Mucosa of descending colon (tissue), 3 donors: ENCODE results near the gene TTLL12. TPM values are rescaled to one million over a fixed set of nuclear protein-coding genes. Genes with fewer than 3 reads are reported as not detected.

ENCODE experiments used
- ATAC-seq: fragments of 200-7000 bp; cut with Tn5 transposase; one replicate; pipeline ENCODE4 v1.9.1; 2020; ENCODE audit warnings: mild to moderate bottlenecking, moderate library complexity
- DNase-seq, 3 donors: peaks; one replicate each; pipeline ENCODE4 v3.0.0-alpha.2; 2020
- H3K36me3 ChIP-seq: fragments of 200-600 bp; one replicate; pipeline ENCODE4 v1.8.0; 2021; ENCODE audit warnings: low read depth, mild to moderate bottlenecking
- H3K4me1 ChIP-seq: fragments of 200-600 bp; one replicate; pipeline ENCODE4 v1.8.0; 2021; ENCODE audit warnings: low read depth, mild to moderate bottlenecking
- H3K4me3 ChIP-seq: fragments of 200-600 bp; one replicate; pipeline ENCODE4 v1.8.0; 2021; ENCODE audit warnings: mild to moderate bottlenecking
- H3K9me3 ChIP-seq: fragments of 200-600 bp; one replicate; pipeline ENCODE4 v1.8.0; 2021; ENCODE audit warnings: mild to moderate bottlenecking
- CTCF ChIP-seq: fragments of 200-600 bp; IDR thresholded peaks from one replicate; pipeline ENCODE4 v1.8.0; 2022; ENCODE audit warnings: antibody characterized with exemption, mild to moderate bottlenecking
- intact Hi-C, 2 donors: fragments of 100-400 bp; cut with DNase I in 1 of 2; cut with micrococcal nuclease in 1 of 2; formaldehyde crosslinking; loops; one replicate each; pipeline versions ENCODE4 v1.11.0 to v1.11.1; 2022; cut with DNase I, micrococcal nuclease
- total RNA-seq, 3 donors: library from RNA; stranded (reverse); fragmentation: NEBNext Ultra II Directional in 2 of 3; extraction: Animal tissue kit (Norgen Biotek cat#: 25700) in 2 of 3; gene quantifications; one replicate each; pipeline versions ENCODE4 v1.2.1 to v1.2.4, GENCODE V29; 2021 to 2023
- donor health status: DM: no; HTN: no; CAD: no; lungs with moderate emphysema.
- donor health status: DM: no; HTN: no; CAD: no.
- donor health status: DM: no; HTN: yes; CAD: no.

The TTLL12 gene
- total RNA-seq, 3 donors from 2014 or later = 47.6 to 95.2 (median 90.1) TPM

- DNase-seq = peak; percentile 63 to 76 (median 73)
- Histone ChIP-seq H3K9me3 (no peaks in the 10 kb centered on the region), H3K4me1 (peaks cover 12% of the 10 kb centered on the region), H3K4me3 (no peak overlapping the region), H3K36me3 (peaks cover 5% of the 10 kb centered on the region)
- TF ChIP-seq CTCF = no peak
- intact Hi-C loops = no loop called here
- ATAC-seq = peak; percentile 87
Measured at GRCh38 chr22:43171019-43171491, 15.9 kb downstream of the TTLL12 start.

- intact Hi-C loops = no loop called here
- Histone ChIP-seq H3K36me3 (peaks cover 5% of the 10 kb centered on the region), H3K4me1 (peaks cover 12% of the 10 kb centered on the region), H3K9me3 (no peaks in the 10 kb centered on the region), H3K4me3 (no peak overlapping the region)
- DNase-seq = peak in 2 of 3 donors; percentile 28 to 41
- ATAC-seq = no peak
- no peak for TF ChIP-seq CTCF
Measured at GRCh38 chr22:43170131-43170480, 16.8 kb downstream of the TTLL12 start.

DNA sequence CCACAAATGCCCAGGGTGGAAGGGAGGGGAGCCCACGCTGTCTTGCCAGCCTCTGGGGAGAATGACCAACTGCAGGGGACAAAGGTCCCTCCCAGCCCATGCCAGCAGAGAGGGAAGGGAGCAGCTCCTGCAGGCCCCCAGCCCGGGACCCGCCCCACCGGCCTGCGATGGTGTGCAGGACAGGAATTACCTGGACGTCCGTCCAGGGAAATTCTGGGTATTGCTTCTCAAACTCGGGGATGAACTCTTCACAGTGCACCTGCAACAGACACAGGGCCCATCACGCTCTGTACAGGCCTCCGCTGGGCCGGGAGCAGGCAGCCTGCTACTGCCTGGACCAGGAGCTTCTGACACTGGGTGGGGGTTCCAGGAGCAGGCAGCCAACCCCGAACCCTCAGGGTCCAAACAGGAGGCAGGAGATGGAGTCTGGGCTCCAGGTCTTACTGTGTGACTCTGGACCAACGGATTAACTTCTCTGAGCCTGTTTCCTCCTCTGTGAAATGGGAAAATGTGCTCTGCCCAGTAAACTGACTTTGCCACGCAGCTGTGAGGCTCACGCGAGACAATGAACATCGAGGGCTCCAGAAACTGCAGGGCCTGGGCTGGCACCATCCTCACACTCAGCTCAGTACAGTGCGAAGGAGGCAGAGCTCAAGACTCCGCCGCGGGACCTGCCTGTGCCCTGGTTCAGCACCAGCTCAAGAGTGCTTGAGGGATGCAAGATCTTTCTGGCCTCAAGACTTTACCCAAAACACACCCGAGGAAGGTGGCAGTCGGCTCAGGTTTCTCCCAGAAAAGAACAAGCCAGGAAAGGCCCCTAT is 17.4 kb downstream of the TTLL12 start:
- no peaks in the 10 kb centered on the region for H3K9me3 ChIP-seq
- H3K36me3 ChIP-seq = peaks cover 5% of the 10 kb centered on the region
- no peak for TF ChIP-seq CTCF
- H3K4me3 ChIP-seq = no peak overlapping the region
- intact Hi-C loops = no loop called here
- peaks cover 12% of the 10 kb centered on the region for H3K4me1 ChIP-seq
- peak in 1 of 3 donors; percentile 39 for DNase-seq
- ATAC-seq = no peak

- no peak for TF ChIP-seq CTCF
- intact Hi-C loops = no loop called here
- H3K4me3 ChIP-seq = no peak overlapping the region
- H3K9me3 ChIP-seq = no peaks in the 10 kb centered on the region
- DNase-seq (peak in 1 of 3 donors; percentile 41), ATAC-seq (no peak)
- H3K36me3 ChIP-seq = peaks cover 5% of the 10 kb centered on the region
- peaks cover 14% of the 10 kb centered on the region for H3K4me1 ChIP-seq
Measured at GRCh38 chr22:43168471-43169309, 18.2 kb downstream of the TTLL12 start.

DNA sequence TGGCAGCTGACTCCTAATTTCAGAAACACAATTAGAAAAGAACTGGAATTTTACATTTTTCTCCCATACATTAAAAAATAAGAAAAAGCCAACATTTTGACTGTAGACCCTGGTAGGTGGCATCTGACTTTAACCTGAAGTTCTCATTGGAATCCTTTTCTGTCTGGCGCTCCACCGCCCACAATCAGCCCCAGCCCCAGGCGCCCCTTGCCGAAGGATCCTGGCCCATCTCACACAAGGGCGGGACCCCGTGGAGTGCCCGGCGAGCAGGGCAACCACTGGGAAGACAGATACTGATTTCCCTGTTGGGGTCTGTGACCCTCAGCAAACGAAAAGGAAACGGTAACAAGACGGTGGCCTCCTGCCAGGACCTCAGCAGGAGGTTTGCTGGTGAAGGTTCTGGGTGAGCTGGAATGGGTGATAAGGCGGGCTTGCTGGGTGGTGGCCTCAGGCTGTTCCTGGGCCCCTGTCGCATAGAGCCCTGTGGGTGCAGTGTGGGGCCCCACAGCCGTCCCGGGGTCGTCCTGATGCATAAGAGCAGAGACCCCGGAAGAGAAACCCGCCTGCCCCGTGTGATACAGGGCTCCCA is 19.8 kb downstream of the TTLL12 start:
- intact Hi-C loops = no loop called here
- H3K4me1 ChIP-seq = peaks cover 28% of the 10 kb centered on the region
- no peak for TF ChIP-seq CTCF
- no peaks in the 10 kb centered on the region for H3K9me3 ChIP-seq
- peaks cover 5% of the 10 kb centered on the region for H3K36me3 ChIP-seq
- no peak overlapping the region for H3K4me3 ChIP-seq
- ATAC-seq (no peak), DNase-seq (no peak)
